Immature natural killer cell (primary cell): ENCODE measurements around the gene RAD9A. TPM values are rescaled to one million over a fixed set of nuclear protein-coding genes. Genes with fewer than 3 reads are reported as not detected.

ENCODE experiments used
- DNase-seq, 3 donors: peaks; one replicate each; pipeline ENCODE4 v3.0.0; 2022; ENCODE audit warnings: mixed read lengths in 1 of 3
- H3K27ac Mint-ChIP-seq, 6 donors: one replicate each; pipeline ENCODE4 v1.8.0; 2020; ENCODE audit warnings: mixed read lengths in 6 of 6, mild to moderate bottlenecking in 5 of 6, inconsistent platforms in 4 of 6, moderate library complexity in 3 of 6
- H3K27me3 Mint-ChIP-seq, 3 donors: one replicate each; pipeline ENCODE4 v1.8.0; 2020 to 2021; ENCODE audit warnings: low read depth in 3 of 3, mild to moderate bottlenecking in 3 of 3, mixed read lengths in 3 of 3, moderate library complexity in 3 of 3, inconsistent platforms in 1 of 3
- H3K36me3 Mint-ChIP-seq, 3 donors: one replicate each; pipeline ENCODE4 v1.8.0; 2020; ENCODE audit warnings: mixed read lengths in 3 of 3, inconsistent platforms in 2 of 3, mild to moderate bottlenecking in 2 of 3
- H3K4me1 Mint-ChIP-seq, 2 donors: one replicate each; pipeline ENCODE4 v1.8.0; 2020; ENCODE audit warnings: inconsistent platforms in 2 of 2, mild to moderate bottlenecking in 2 of 2, mixed read lengths in 2 of 2, moderate library complexity in 1 of 2
- H3K4me3 Mint-ChIP-seq, 5 donors: one replicate each; pipeline ENCODE4 v1.8.0; 2020; ENCODE audit warnings: mild to moderate bottlenecking in 5 of 5, mixed read lengths in 5 of 5, inconsistent platforms in 3 of 5, moderate library complexity in 3 of 5
- H3K9me3 Mint-ChIP-seq, 6 donors: one replicate each; pipeline ENCODE4 v1.8.0; 2020; ENCODE audit warnings: mild to moderate bottlenecking in 6 of 6, mixed read lengths in 6 of 6, inconsistent platforms in 4 of 6, moderate library complexity in 3 of 6
- polyA plus RNA-seq, 3 donors: library from polyadenylated mRNA; unstranded; fragments of 300-500 nt; fragmentation: Illumina TruSeq; gene quantifications; one replicate each; pipeline ENCODE4 v1.2.3, GENCODE V29; 2021

RAD9A gene
- polyA plus RNA-seq, 3 donors from 2014 or later = 10.2 to 12.8 (median 11.6) TPM

GRCh38 chr11:67408437-67409200, 16.8 kb downstream of the RAD9A start:
- Mint-ChIP-seq H3K4me1 (peaks cover 83 to 91% of the 10 kb centered on the region in 2 donors), H3K27ac (peak overlapping the region; percentile 90 to 98 (median 96)), H3K4me3 (peak overlapping the region; percentile 85 to 99 (median 96)), H3K9me3 (no peaks in the 10 kb centered on the region), H3K36me3 (peaks cover 4 to 17% (median 5%) of the 10 kb centered on the region in 3 donors), H3K27me3 (peaks cover 2 to 17% (median 6%) of the 10 kb centered on the region in 3 donors)
- peak in 1 of 3 donors; percentile 33 for DNase-seq

DNA sequence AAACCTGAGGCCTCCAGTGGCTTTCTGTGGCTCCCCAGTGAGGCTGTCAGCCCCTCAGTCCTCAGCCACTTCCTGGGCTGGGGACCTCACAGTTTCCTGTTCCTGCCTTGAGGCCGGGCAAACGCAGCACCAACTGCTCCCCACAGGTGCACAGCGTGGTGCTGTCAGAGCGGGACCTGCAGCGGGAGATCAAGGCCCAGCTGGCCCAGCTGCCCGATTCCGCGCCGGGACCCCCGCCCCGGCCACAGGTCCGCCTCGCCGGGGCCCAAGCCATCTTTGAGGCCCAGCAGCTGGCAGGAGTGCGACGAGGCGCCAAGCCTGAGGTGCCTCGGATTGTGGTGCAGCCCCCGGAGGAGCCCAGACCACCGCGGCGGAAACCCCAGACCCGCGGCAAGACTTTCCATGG, 17.5 kb downstream of the RAD9A start:
- H3K4me3 Mint-ChIP-seq = peak overlapping the region; percentile 89 to 99 (median 96)
- H3K4me1 Mint-ChIP-seq = peaks cover 87 to 94% of the 10 kb centered on the region in 2 donors
- peak; percentile 84 to 86 (median 86) for DNase-seq
- no peaks in the 10 kb centered on the region for H3K9me3 Mint-ChIP-seq
- H3K27me3 Mint-ChIP-seq = peaks cover 2 to 16% (median 5%) of the 10 kb centered on the region in 3 donors
- H3K36me3 Mint-ChIP-seq = peaks cover 4 to 17% (median 5%) of the 10 kb centered on the region in 3 donors
- H3K27ac Mint-ChIP-seq = peak overlapping the region; percentile 90 to 98 (median 96)

DNA sequence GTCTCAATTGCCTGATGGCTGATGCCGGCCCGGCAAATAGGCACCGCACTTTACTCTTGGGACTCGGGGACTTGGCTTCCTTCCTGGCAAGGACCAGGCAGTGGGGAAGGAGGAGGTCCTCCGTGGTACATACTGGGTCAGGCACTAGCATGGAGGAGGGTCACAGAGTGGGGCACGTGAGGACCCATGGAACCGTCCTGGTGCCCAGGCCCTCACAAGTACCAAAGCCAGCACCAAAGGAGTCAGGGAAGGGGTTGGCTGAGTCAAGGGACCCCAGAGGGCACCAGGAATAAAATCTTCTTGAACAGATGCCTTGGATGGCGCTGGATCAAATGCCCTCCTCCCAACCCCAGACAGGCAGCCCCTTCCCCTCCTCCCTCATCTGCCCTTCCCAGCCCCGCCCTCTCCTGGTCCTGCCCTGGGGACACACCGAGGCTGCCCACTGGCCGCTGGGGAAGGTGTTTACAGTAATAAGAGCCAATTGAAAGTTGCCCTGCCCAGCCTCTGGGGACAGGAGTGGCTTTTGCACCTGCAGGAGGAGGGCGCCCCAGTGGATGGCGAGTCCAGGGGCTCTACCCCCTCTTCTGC, 18.1 kb downstream of the RAD9A start:
- Mint-ChIP-seq H3K27me3 (peaks cover 2 to 13% (median 2%) of the 10 kb centered on the region in 3 donors), H3K4me3 (peak overlapping the region; percentile 86 to 95 (median 89)), H3K4me1 (peaks cover 85 to 92% of the 10 kb centered on the region in 2 donors), H3K36me3 (peaks cover 0 to 11% (median 5%) of the 10 kb centered on the region in 3 donors), H3K9me3 (no peaks in the 10 kb centered on the region), H3K27ac (peak overlapping the region; percentile 90 to 98 (median 95))
- no peak for DNase-seq

- peaks cover 0 to 11% (median 5%) of the 10 kb centered on the region in 3 donors for H3K36me3 Mint-ChIP-seq
These were observed 18.6 kb downstream of the RAD9A start for GRCh38 chr11:67410369-67410831.

GRCh38 chr11:67410984-67411784, 19.4 kb downstream of the RAD9A start:
- H3K9me3 Mint-ChIP-seq = no peaks in the 10 kb centered on the region
- H3K4me1 Mint-ChIP-seq = peaks cover 87 to 88% of the 10 kb centered on the region in 2 donors
- H3K27me3 Mint-ChIP-seq = peaks cover 2 to 15% (median 3%) of the 10 kb centered on the region in 3 donors
- peak overlapping the region; percentile 77 to 97 (median 88) for H3K27ac Mint-ChIP-seq
- H3K36me3 Mint-ChIP-seq = peaks cover 0 to 8% (median 5%) of the 10 kb centered on the region in 3 donors
- DNase-seq = no peak
- H3K4me3 Mint-ChIP-seq = peak overlapping the region in 4 of 5 donors; percentile 2 to 89 (median 29)

More at GRCh38 chr11:67410369-67410831, 18.6 kb downstream of the RAD9A start:
- H3K4me1 Mint-ChIP-seq = peaks cover 88 to 90% of the 10 kb centered on the region in 2 donors
- no peak for DNase-seq
- H3K27me3 Mint-ChIP-seq = peaks cover 2 to 15% (median 3%) of the 10 kb centered on the region in 3 donors
- H3K4me3 Mint-ChIP-seq = peak overlapping the region; percentile 86 to 95 (median 89)
- peak overlapping the region; percentile 79 to 98 (median 95) for H3K27ac Mint-ChIP-seq
- H3K9me3 Mint-ChIP-seq = no peaks in the 10 kb centered on the region

GRCh38 chr11:67411785-67412152, 20.0 kb downstream of the RAD9A start:
- Mint-ChIP-seq H3K36me3 (peaks cover 0 to 6% (median 5%) of the 10 kb centered on the region in 3 donors), H3K9me3 (no peaks in the 10 kb centered on the region), H3K27ac (peak overlapping the region in 3 of 6 donors; percentile 29 to 67 (median 46)), H3K27me3 (peaks cover 2 to 15% (median 3%) of the 10 kb centered on the region in 3 donors), H3K4me3 (peak overlapping the region in 3 of 5 donors; percentile 10 to 55 (median 50)), H3K4me1 (peaks cover 87 to 88% of the 10 kb centered on the region in 2 donors)
- no peak for DNase-seq

GRCh38 chr11:67412495-67413179, 20.9 kb downstream of the RAD9A start:
- H3K4me3 Mint-ChIP-seq = peak overlapping the region in 2 of 5 donors; percentile 70 to 74
- peak overlapping the region; percentile 0 to 85 (median 74) for H3K27ac Mint-ChIP-seq
- peaks cover 84 to 85% of the 10 kb centered on the region in 2 donors for H3K4me1 Mint-ChIP-seq
- H3K27me3 Mint-ChIP-seq = peaks cover 2 to 15% (median 3%) of the 10 kb centered on the region in 3 donors
- DNase-seq = no peak
- no peaks in the 10 kb centered on the region for H3K36me3 Mint-ChIP-seq
- no peaks in the 10 kb centered on the region for H3K9me3 Mint-ChIP-seq

- DNase-seq = no peak
- H3K9me3 Mint-ChIP-seq = no peaks in the 10 kb centered on the region
- H3K27ac Mint-ChIP-seq = peak overlapping the region in 5 of 6 donors; percentile 62 to 85 (median 82)
- H3K36me3 Mint-ChIP-seq = no peaks in the 10 kb centered on the region
- peak overlapping the region; percentile 52 to 81 (median 73) for H3K4me3 Mint-ChIP-seq
- peaks cover 0 to 14% (median 3%) of the 10 kb centered on the region in 3 donors for H3K27me3 Mint-ChIP-seq
- H3K4me1 Mint-ChIP-seq = peaks cover 84 to 85% of the 10 kb centered on the region in 2 donors
These were observed 21.6 kb downstream of the RAD9A start for GRCh38 chr11:67413266-67413849.

DNA sequence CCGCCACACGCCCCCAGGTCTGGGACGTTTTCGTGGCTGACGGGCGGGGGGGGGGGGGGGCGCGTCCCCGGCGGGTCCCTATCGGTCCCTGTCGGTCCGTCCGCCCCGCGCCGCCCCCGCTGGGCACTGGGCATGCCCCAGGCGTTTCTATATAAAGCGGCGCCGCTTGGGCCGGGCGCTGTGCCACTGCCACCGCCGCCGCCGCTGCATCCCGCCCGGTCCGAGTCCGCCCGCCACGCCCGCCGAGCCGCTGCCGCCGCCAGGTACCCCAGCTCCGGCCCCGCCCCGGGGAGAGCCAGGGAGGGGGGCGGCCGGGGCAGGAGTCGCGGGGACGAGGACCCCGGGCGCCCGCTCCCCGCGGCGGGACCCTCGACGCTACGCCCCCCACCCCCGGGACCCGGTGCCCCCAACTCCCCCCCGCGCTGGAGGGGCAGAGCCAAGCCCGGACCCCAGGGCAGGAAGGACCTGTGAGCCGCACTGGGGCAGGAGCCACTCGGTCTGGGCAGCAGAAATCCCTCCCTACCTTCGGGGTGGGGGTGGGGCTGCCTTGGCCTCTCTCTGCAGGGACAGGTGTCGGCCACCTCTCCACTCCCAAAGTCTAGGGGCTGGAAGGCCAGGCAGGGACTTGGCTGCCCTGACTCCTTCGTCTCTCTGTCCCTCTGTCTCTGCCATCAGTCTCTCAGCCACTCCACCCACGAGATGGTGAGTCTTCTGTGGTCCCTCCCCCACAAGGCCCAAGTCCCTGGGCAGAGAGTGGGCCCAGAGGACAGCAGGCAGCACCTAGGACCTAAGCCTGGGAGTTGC, 23.9 kb downstream of the RAD9A start, which contains the start of gene CARNS1:
Gene CARNS1, plus strand, starts transcription at position 178 of the 804 bp plus-strand sequence. Its CDS starts 522 bp downstream, at position 700.
- Mint-ChIP-seq H3K9me3 (no peaks in the 10 kb centered on the region), H3K4me1 (peaks cover 81 to 82% of the 10 kb centered on the region in 2 donors)

GRCh38 chr11:67416416-67417335, 24.9 kb downstream of the RAD9A start:
- Mint-ChIP-seq H3K4me3 (peak overlapping the region; percentile 73 to 89 (median 82)), H3K9me3 (no peaks in the 10 kb centered on the region), H3K27me3 (peaks cover 0 to 15% (median 1%) of the 10 kb centered on the region in 3 donors), H3K4me1 (peaks cover 76 to 78% of the 10 kb centered on the region in 2 donors), H3K27ac (peak overlapping the region; percentile 62 to 96 (median 88)), H3K36me3 (no peaks in the 10 kb centered on the region)
- peak in 1 of 3 donors; percentile 77 for DNase-seq

More for the DNA sequence above, 23.9 kb downstream of the RAD9A start, which contains the start of gene CARNS1:
- Mint-ChIP-seq H3K27me3 (peaks cover 0 to 11% (median 1%) of the 10 kb centered on the region in 3 donors), H3K27ac (peak within 1 kb of the TSS; percentile 62 to 96 (median 88)), H3K4me3 (peak within 1 kb of the TSS; percentile 73 to 89 (median 82)), H3K36me3 (no peaks in the 10 kb centered on the region)
- DNase-seq = no peak

- no peaks in the 10 kb centered on the region for H3K9me3 Mint-ChIP-seq
- H3K4me3 Mint-ChIP-seq = peak overlapping the region in 2 of 5 donors; percentile 47 to 70
- peak overlapping the region in 4 of 6 donors; percentile 64 to 96 (median 85) for H3K27ac Mint-ChIP-seq
- no peaks in the 10 kb centered on the region for H3K36me3 Mint-ChIP-seq
- peaks cover 69 to 71% of the 10 kb centered on the region in 2 donors for H3K4me1 Mint-ChIP-seq
- DNase-seq = no peak
- H3K27me3 Mint-ChIP-seq = peaks cover 0 to 15% (median 1%) of the 10 kb centered on the region in 3 donors
These were observed 25.6 kb downstream of the RAD9A start for GRCh38 chr11:67417425-67417824.
